Fibroblast of the conjunctiva (primary cell): Measurements from ENCODE around the gene HELT.
"Not testable (repeated sequence)": the region's sequence is repeated elsewhere in the genome, so short reads cannot be mapped to it uniquely, and the experiment has no call there.

ENCODE experiments used
- DNase-seq: peaks from one replicate; pipeline ENCODE4 v3.0.0-alpha.2; 2010; ENCODE audit warnings: low read depth

Gene HELT, protein sequence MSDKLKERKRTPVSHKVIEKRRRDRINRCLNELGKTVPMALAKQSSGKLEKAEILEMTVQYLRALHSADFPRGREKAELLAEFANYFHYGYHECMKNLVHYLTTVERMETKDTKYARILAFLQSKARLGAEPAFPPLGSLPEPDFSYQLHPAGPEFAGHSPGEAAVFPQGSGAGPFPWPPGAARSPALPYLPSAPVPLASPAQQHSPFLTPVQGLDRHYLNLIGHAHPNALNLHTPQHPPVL

DNA sequence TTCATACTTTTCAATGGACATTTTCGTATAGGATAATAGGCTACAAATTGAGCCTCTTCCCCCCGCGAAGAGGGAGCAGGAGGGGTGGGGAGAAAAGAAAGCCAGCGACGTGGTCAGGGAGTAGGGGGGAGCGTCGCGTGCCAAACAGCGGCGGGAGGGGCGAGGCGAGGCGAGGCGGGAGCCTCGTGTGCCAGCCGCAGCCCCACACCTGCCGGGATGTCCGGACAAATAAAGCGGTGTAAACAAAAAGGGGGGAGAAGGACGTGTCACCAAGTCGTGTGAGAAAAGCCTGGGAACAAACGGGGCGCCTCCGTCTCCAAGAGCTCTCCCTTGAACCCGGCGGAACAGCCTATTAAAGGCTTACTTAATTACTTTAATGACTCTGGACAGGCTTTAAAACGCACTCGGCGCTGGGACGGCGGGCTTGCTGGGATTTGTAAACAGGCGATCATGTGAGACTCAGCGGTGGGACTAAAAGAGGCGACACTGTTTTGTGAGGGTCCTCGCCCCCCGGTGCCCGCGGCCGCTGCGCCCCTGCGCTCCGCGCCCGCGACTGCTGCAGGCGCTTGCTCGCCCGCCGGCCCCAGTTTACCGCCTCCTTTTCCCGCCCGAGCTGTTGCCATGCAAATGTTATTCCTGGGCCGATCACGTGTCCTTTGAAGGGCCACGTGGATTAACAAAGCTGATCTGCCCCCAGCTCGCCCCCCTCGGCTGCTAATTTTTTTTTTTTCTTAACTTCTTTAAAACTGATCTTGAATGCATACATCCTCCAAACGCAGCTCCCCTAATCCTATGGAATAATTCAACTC is at the start of gene HELT:
Gene HELT, plus strand, starts transcription at position 527 of the 809 bp plus-strand sequence. CDS start 439 bp downstream, outside the sequence.
- DNase-seq = no peak

DNA sequence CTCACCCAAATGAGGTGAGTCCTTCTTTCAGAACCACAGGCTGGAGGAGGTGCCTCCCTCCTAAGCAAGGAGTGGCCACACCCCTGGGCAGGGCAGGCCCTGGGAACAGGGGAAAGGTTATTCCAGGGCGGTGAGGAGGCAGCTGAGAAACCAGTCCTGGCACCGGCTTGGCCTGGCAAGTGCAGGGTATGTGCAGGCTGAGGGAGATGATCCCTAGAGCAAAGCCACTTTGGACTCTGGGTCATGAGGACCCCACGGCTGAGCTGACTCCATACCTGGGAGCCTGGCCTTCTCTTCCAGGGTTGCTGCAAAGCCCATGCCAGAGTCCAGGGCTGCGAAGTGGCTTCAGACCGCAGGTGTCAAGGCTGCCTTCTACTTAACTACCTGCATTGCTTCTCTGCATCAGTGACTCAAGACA is 49.5 kb upstream of the HELT start:
- DNase-seq = no peak

DNA sequence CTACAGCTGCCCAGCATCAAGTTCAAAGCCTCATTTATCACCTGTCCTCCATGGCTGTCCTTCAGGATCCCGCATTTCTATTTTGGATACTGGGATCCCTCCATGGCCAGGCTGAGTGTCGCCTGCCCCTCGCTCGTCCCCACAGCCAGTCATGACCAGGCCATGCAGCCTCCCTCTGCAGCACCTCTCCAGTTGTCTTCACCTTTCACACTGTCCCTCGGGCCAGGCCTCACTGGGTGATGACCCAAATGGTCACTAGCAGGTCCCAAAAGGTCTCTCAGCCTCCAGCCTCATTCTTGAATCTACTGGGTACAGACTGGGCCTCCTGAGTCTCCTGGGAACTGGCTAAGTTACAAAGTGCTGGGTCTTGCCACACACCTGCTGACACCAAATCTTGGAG is 48.7 kb upstream of the HELT start:
- DNase-seq = no peak

DNA sequence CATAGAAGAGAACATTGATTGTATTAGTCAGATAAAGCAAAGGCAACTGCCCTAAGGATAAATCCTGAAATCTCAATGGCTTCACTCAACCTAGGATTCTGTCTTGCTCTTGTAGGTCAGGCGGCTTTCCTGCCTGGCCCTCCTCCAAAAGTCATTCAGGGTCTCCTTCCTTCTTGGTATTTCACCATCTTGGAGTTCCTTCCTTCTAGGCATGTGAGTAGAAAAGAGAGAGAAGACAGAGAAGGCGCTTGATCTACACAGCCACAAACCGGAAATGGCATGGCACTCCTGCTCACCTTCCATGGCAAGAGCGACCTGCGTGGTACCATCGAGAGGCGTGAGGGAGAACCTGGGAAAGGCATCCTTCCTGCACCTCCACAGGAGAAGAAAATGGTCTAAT is 45.3 kb upstream of the HELT start:
- no peak for DNase-seq

DNA sequence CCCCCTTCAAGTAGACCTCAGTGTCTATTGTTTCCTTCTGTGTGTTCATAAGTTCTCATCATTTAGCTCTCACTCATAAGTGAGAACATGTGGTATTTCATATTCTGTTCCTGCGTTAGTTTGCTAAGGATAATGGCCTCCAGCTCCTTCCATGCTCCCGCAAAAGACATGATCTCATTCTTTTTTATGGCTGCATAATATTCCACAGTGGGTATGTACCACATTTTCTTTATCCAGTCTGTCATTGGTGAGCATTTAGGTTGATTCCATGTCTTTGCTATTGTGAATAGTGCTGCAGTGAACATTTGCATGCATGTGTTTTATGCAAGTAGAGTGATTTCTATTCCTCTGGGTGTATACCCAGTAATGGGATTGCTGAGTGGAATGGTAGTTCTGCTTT is 41.9 kb upstream of the HELT start:
- DNase-seq = not testable (repeated sequence)

DNA sequence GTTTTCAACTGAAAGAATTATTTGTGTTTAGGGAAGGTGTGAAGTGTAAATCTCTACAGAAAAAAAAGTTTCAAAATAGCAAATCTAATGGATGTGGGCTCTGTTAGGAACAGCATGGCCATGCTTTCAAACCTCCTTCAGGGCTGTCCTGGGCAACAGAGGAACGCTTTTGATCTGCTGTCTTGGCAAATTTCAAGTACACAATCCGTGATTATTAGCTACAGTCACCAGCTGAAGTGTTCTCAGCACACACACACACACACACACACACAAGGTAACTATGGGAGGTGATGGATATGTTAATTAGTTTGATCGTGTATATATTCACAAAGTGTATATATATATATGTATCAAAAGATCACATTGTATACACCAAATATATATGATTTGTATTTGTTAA is 40.5 kb upstream of the HELT start:
- no peak for DNase-seq

DNA sequence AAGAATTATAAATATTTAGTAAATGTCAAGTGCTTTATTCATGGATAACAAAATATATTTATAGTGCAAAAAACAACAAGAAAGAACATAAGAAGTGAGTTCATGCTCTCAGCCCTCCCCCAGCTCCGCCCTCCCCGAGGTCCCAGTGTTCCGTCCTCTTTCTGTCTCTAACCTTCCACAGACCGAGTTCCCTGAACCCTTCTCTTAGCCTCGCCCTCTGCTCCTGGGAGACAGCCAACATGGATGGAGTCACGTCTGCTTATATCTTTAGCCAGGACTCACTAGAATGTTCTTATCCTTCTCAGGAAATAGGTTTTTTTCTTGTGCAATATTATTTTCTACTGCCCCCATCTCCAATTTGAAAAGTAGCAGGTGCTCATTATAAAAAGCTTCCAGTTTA is 40.1 kb upstream of the HELT start:
- no peak for DNase-seq

DNA sequence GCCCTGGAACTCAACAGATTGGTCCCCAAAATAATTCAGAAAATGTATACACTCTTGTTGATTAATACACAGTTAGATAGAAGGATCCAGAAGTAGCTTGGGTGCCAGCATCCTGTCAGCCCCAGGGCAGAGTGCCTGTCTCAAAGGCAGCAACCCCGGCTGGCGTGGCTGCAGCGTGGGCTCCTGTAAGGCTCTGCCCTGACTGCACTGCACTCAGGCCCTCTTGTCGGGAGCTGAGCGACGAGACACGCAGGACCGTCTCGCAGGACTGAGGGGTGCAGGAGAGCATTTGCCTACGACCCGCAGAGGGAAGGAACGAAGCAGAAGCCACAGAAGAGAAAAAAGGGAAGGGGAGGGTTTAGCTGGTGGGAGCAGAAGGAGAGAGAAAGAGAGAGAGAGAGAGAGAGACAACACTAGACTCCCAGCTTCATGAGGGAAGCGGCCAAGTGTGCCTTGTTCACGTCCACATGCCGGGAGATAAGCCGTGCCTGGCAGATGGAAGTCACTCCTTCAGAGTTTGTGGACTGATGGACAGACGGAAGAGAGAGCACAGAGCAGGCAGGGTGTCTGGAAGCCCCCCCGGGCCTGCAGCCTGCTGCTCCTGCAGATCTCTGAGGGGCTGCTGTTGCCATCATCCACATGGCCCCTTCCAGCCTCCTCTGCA is 38.7 kb upstream of the HELT start:
- no peak for DNase-seq

DNA sequence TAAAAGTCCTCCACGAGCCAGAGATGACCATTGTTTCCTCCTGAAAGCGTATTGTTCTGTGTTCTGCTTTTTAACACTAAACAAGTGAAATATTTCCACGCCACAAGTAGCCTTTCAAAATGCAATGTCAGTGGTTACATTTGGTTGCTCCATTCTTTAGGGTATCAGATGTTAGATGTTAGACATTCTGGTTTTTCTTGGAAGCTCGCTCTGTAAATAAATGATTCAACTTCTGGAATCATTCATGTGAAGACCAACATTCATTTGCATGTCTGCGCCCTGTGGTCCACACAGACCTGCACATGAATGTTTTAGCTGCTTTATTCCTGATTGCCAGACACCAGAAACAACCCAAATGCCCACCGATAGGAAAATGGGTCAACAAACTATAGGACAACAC is 38.0 kb upstream of the HELT start:
- DNase-seq = no peak

DNA sequence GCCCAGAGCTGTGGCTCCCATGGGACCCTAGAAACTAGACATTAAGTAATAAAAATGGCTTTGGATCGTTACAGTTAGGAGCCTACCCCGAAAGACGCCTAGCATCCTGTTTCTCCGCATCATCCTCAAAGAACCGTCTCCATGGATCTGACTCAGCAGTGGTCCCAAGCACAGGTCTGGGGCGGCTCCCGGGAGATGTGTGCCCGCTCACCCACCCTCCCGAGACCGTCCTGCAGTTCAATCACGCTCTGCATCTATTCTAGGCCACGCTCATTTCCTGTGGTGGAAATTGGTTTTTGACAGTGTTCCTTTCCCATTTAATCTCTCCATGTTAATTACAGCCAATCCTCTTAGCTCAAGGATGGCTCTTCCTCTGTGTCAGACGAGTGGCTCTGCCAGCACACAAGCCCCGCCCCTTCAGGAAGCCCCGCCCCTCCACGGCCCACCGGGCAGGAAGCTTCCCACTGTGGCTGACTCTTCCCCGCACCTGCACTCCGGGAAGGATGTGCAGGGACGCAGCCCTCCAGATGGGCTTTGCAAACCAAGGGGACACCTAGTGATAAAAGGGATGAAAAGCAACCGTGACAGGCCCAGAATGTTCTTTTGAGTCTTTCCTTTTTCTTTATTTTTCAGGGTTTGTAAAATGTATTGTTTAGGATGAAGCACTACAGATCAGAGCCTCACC is 34.5 kb upstream of the HELT start:
- DNase-seq = peak; percentile 35

DNA sequence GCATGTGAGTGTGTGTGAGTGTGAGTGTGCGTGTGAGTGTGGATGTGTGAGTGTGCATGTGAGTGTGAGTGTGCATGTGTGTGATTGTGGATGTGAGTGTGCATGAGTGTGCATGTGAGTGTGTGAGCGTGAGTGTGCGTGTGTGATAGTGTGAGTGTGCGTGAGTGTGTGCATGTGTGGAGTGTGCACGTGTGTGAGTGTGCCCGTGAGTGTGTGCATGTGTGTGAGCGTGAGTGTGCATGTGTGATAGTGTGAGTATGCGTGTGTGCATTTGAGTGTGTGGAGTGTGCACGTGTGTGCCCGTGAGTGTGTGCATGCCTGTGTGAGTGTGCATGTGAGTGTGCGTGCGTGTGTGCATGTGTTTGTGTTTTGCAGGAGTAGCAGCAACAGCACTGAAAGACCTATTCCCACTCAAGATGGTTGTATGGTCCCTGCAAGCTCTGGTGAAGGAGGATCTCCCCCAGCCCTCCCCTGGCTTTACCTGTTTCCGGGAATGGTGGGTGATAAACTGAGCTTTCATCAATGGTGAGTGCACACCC is 30.7 kb upstream of the HELT start:
- DNase-seq = no peak

DNA sequence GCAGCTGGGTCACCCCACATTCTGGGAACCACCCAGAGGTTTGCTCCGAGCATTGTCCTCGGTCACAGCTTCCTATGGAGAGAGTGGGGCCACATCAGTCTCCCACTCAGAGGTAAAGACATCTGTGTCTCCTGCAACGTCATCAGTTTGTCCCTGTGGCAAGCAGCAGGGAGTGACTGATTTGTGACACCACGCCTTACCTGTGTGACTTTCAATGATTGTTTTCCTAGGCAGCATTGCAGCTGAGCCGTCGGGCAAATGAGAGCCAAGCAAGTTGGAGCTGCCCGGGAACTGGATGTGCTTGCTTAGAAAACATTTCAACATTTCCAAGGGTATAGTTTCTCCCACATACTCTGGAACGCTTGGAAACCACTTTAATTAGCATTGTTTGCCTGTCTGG is 29.7 kb upstream of the HELT start:
- no peak for DNase-seq

DNA sequence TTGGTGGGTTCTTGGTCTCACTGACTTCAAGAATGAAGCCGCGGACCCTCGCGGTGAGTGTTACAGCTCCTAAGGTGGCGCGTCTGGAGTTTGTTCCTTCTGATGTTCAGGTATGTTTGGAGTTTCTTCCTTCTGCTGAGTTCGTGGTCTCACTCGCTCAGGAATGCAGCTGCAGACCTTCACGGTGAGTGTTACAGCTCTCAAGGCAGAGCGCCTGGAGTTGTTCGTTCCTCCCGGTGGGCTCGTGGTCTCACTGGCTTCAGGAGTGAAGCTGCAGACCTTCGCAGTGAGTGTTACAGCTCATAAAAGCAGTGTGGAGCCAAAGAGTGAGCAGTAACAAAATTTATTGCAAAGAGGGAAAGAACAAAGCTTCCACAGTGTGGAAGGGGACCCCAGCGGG is 29.0 kb upstream of the HELT start:
- DNase-seq = not testable (repeated sequence)

DNA sequence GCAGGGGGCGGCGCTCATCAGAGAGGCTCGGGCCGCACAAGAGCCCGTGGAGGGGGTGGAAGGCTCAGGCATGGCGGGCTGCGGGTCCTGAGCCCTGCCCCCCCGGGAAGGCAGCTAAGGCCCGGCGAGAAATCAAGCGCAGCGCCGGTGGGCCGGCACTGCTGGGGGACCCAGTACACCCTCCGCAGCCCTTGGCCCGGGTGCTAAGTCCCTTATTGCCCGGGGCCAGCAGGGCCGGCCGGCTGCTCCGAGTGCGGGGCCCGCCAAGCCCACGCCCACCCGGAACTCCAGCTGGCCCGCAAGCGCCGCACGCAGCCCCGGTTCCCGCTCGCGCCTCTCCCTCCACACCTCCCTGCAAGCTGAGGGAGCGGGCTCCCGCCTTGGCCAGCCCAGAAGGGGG is 28.2 kb upstream of the HELT start:
- not testable (repeated sequence) for DNase-seq

DNA sequence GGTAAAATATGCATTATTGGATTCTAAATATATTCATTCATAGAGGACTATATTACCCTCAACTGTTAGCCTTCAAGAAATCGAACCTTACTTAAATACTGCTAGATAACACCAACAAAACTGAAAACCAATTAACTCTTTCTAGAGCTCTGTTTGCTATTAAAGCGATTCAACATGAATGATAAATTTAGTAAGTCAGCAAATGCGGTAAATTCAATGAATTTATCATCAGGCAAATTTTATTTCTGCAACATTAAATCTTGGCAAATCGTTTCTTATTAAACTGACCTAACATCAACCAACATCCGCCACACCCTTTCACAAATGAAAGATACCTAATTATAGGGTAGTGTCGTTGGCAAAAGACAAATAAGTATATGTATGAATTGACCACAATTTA is 26.4 kb upstream of the HELT start:
- DNase-seq = no peak

DNA sequence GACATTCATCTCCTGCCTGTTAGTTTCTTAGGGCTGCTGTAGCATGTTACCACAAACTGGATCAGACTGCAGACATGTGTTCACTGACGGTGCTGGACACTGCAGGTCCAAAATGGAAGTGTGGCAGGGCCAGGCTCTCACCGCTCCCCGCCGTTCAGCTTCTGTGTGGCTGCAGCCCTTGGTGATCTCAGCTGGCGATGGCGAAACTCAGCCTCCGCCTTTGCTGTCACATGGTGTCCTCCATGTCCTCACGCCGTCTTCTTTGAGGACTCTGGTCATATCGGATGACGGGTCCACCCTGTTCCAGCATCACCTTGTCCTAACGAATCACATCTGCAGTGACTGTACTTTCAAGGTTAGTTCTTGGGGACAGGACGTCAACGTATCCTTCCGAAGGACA is 25.9 kb upstream of the HELT start:
- no peak for DNase-seq

DNA sequence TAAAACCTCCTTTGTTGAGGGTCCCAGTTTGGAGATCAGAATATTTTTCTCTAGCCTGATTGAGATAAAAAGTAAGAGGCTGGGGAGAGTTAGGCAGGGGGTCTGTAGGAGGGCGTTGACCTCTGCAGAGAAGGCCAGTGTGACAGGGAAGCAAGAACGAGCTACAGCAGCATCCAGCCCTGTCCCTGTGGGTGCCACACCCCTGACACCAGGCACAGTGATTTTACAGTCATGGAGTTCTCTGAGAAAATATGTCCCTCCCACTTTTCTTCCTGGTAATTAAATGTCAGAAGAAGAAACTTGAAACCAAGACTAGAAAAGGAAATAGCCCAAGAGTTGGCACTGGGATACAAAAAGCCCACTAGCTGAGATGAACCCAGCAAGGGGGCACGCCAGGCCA is 25.0 kb upstream of the HELT start:
- no peak for DNase-seq

DNA sequence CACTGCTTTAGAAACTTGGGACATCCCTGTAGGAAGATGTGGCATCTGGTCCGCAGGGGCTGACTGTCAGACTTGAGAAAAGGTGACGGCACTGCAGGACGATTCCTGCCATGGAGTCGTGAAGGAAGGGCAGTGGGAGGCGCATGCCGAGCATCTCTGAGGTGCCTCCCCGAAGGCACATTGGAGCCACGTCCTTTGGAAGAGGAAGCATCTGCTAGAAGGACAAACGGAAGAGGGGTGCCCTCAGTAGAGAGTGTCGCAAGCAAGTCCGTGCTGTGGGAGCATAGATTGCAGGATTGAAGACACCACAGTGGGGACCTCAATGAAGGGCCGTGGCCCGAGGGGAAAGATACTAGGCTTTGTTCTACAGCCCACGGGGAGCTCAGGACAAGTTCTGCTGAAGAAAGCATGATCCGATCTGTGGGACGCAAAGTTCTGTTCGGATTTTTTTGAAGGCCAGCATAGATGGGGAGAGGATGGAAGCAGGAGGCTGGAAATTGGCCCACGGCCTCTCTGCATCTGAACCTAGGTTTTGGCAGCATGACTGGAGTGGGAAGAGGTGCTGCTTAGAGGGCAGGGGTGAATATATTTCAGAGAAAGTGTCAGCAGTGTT is 24.2 kb upstream of the HELT start:
- DNase-seq = no peak

DNA sequence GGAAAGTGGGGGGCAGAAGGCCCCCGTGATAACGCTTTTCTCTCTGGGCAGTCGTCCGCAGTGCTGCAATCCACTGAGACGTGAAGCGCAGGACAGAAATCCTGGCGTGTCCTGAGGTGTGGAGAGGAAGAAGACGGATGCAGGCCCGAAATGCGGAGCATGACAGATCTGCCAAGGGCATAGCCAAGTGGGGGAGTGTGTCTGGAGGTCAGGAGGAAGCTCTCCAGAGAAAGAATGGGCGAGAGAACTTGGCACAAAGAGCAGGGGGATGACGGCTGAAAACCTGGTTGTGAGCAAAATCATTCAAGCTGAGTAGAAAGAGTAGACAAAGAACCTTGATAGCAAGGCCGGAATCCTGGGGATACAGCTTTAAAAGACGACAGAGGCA is 23.7 kb upstream of the HELT start:
- DNase-seq = no peak

DNA sequence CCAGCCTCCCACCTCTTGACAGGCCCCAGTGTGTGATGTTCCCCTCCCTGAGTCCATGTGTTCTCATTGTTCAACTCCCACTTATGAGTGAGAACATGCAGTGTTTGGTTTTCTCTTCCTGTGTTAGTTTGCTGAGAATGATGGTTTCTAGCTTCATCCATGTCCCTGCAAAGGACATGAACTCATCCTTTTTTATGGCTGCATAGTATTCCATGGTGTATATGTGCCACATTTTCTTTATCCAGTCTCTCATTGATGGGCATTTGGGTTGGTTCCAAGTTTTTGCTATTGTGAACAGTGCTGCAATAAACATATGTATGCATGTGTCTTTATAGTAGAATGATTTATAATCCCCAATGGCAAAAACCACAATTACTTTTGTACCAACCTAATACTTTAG is 20.6 kb upstream of the HELT start:
- DNase-seq = not testable (repeated sequence)

DNA sequence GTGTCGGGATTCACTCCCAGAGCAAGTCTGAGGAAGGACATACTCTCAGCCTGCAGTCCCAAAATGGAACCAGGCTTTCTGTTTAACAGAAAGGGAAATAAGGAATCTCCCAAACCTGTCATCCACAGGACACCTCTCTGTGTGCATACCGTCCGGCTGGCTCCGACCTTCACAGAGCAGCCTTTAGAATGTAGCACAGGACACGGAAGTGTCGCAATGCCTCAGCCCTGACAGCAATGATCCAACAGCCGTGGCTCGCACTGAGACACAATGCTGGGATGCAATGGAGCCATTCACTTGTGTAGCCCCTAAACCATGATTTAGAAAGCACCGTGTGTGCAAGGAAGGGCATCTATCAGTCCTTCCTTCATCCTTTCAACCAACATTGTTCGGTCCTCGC is 15.5 kb upstream of the HELT start:
- no peak for DNase-seq
